ENCODE data around the gene SPARC. TPM values are rescaled to one million over a fixed set of nuclear protein-coding genes. Genes with fewer than 3 reads are reported as not detected.

Gene SPARC
- total RNA-seq, 1 donor from 2014 or later, result 483 TPM

- no peak for DNase-seq (ENCODE audit: low spot score)
Measured at GRCh38 chr5:151660616-151661495, 25.9 kb downstream of the SPARC start.

- peak; percentile 88 for DNase-seq (ENCODE audit: low spot score)
Measured at GRCh38 chr5:151659001-151659754, 27.5 kb downstream of the SPARC start.

- no peak for DNase-seq (ENCODE audit: low spot score)
Measured at GRCh38 chr5:151657114-151657513, 29.6 kb downstream of the SPARC start.

- DNase-seq (ENCODE audit: low spot score), result no peak
Measured at GRCh38 chr5:151656311-151656710, 30.4 kb downstream of the SPARC start.

GRCh38 chr5:151651997-151652645 is 34.6 kb downstream of the SPARC start:
- peak; percentile 82 for DNase-seq (ENCODE audit: low spot score)

GRCh38 chr5:151648988-151649387 is 37.7 kb downstream of the SPARC start:
- no peak for DNase-seq (ENCODE audit: low spot score)

GRCh38 chr5:151648089-151648488 is 38.6 kb downstream of the SPARC start:
- DNase-seq (ENCODE audit: low spot score), result no peak

- DNase-seq (ENCODE audit: low spot score), result no peak
Measured at GRCh38 chr5:151647320-151647861, 39.3 kb downstream of the SPARC start.

GRCh38 chr5:151646334-151646733 is 40.4 kb downstream of the SPARC start:
- DNase-seq (ENCODE audit: low spot score), result no peak

GRCh38 chr5:151643388-151643787 is 43.3 kb downstream of the SPARC start:
- no peak for DNase-seq (ENCODE audit: low spot score)

GRCh38 chr5:151642472-151643140 is 44.1 kb downstream of the SPARC start:
- DNase-seq (ENCODE audit: low spot score), result no peak

- DNase-seq (ENCODE audit: low spot score), result no peak
Measured at GRCh38 chr5:151638619-151639018, 48.1 kb downstream of the SPARC start.

- peak; percentile 66 for DNase-seq (ENCODE audit: low spot score)
Measured at GRCh38 chr5:151637676-151638075, 49.0 kb downstream of the SPARC start.

- no peak for DNase-seq (ENCODE audit: low spot score)
Measured at GRCh38 chr5:151633892-151634291, 52.8 kb downstream of the SPARC start.

- DNase-seq (ENCODE audit: low spot score), result no peak
Measured at GRCh38 chr5:151632941-151633340, 53.8 kb downstream of the SPARC start.

GRCh38 chr5:151632524-151632923 is 54.2 kb downstream of the SPARC start:
- no peak for DNase-seq (ENCODE audit: low spot score)

GRCh38 chr5:151631941-151632340 is 54.8 kb downstream of the SPARC start:
- no peak for DNase-seq (ENCODE audit: low spot score)

- no peak for DNase-seq (ENCODE audit: low spot score)
Measured at GRCh38 chr5:151630088-151630487, 56.6 kb downstream of the SPARC start.

GRCh38 chr5:151628112-151628823 is 58.4 kb downstream of the SPARC start:
- no peak for DNase-seq (ENCODE audit: low spot score)

GRCh38 chr5:151627650-151628049 is 59.1 kb downstream of the SPARC start:
- DNase-seq (ENCODE audit: low spot score), result no peak

GRCh38 chr5:151625285-151625684 is 61.4 kb downstream of the SPARC start:
- no peak for DNase-seq (ENCODE audit: low spot score)

All from ureter (tissue), 1 donor.